ENCODE results near the gene FANCE.

FANCE gene

GRCh38 chr6:35439308-35439707, 12.8 kb upstream of the FANCE start:
- H3K4me3 ChIP-seq (ENCODE audit: low read depth, low read length), result no peak overlapping the region
- in situ Hi-C loops (cut with HindIII; ENCODE audit: low sequenced_read_pairs), result no loop called here
- no peak for TF ChIP-seq CTCF (IDR thresholded peaks at IDR 0.05; ENCODE audit: low read depth, low read length, missing control alignments)
- DNase-seq (ENCODE audit: low read depth), result no peak

GRCh38 chr6:35441205-35441604, 10.9 kb upstream of the FANCE start:
- no peak overlapping the region for H3K4me3 ChIP-seq (ENCODE audit: low read depth, low read length)
- DNase-seq (ENCODE audit: low read depth), result no peak
- TF ChIP-seq CTCF (IDR thresholded peaks at IDR 0.05; ENCODE audit: low read depth, low read length, missing control alignments), result no peak
- in situ Hi-C loops (cut with HindIII; ENCODE audit: low sequenced_read_pairs), result loop anchor here (5.0 kb wide), 1 partner anchor 99 kb away; the partner anchor contains the start of gene PPARD

- TF ChIP-seq CTCF (IDR thresholded peaks at IDR 0.05; ENCODE audit: low read depth, low read length, missing control alignments), result no peak
- H3K4me3 ChIP-seq (ENCODE audit: low read depth, low read length), result no peak overlapping the region
- no peak for DNase-seq (ENCODE audit: low read depth)
- in situ Hi-C loops (cut with HindIII; ENCODE audit: low sequenced_read_pairs), result loop anchor here (5.0 kb wide), 1 partner anchor 99 kb away; the partner anchor contains the start of gene PPARD
Measured at GRCh38 chr6:35441642-35442041, 10.5 kb upstream of the FANCE start.

GRCh38 chr6:35442693-35443092, 9.4 kb upstream of the FANCE start:
- TF ChIP-seq CTCF (IDR thresholded peaks at IDR 0.05; ENCODE audit: low read depth, low read length, missing control alignments), result no peak
- in situ Hi-C loops (cut with HindIII; ENCODE audit: low sequenced_read_pairs), result loop anchor here (5.0 kb wide), 1 partner anchor 100 kb away; the partner anchor contains the start of gene PPARD
- no peak for DNase-seq (ENCODE audit: low read depth)
- H3K4me3 ChIP-seq (ENCODE audit: low read depth, low read length), result no peak overlapping the region

- DNase-seq (ENCODE audit: low read depth), result no peak
- TF ChIP-seq CTCF (IDR thresholded peaks at IDR 0.05; ENCODE audit: low read depth, low read length, missing control alignments), result no peak
- in situ Hi-C loops (cut with HindIII; ENCODE audit: low sequenced_read_pairs), result loop anchor here (5.0 kb wide), 1 partner anchor 101 kb away; the partner anchor contains the start of gene PPARD
- H3K4me3 ChIP-seq (ENCODE audit: low read depth, low read length), result no peak overlapping the region
Measured at GRCh38 chr6:35443341-35444030, 8.7 kb upstream of the FANCE start.

GRCh38 chr6:35445691-35446090, 6.4 kb upstream of the FANCE start:
- in situ Hi-C loops (cut with HindIII; ENCODE audit: low sequenced_read_pairs), result no loop called here
- no peak overlapping the region for H3K4me3 ChIP-seq (ENCODE audit: low read depth, low read length)
- DNase-seq (ENCODE audit: low read depth), result no peak
- TF ChIP-seq CTCF (IDR thresholded peaks at IDR 0.05; ENCODE audit: low read depth, low read length, missing control alignments), result no peak
